GM10266 (cell line): ENCODE measurements around the gene POTEI.
"Not testable (repeated sequence)": the region's sequence is repeated elsewhere in the genome, so short reads cannot be mapped to it uniquely, and the experiment has no call there.

ENCODE experiments used
- DNase-seq: peaks from one replicate; pipeline ENCODE4 v3.0.0; 2012; ENCODE audit errors: extremely low spot score

The POTEI gene

GRCh38 chr2:130509228-130509627 is at the start of gene POTEI:
Gene POTEI, minus strand, starts transcription at chr2:130509328. Its CDS starts 93 bp downstream, at chr2:130509235.
- not testable (repeated sequence) for DNase-seq

- DNase-seq, result not testable (repeated sequence)
These were observed 47.3 kb upstream of the POTEI start for GRCh38 chr2:130556441-130556840.

- DNase-seq, result not testable (repeated sequence)
These were observed 45.0 kb upstream of the POTEI start for GRCh38 chr2:130554178-130554577.

GRCh38 chr2:130549475-130549874 is 40.3 kb upstream of the POTEI start:
- not testable (repeated sequence) for DNase-seq

GRCh38 chr2:130548418-130548817 is 39.3 kb upstream of the POTEI start:
- DNase-seq, result not testable (repeated sequence)

- not testable (repeated sequence) for DNase-seq
These were observed 35.9 kb upstream of the POTEI start for GRCh38 chr2:130544978-130545377.

GRCh38 chr2:130543785-130544528 is 34.8 kb upstream of the POTEI start:
- DNase-seq, result not testable (repeated sequence)

- DNase-seq, result not testable (repeated sequence)
These were observed 33.7 kb upstream of the POTEI start for GRCh38 chr2:130542789-130543188.

- not testable (repeated sequence) for DNase-seq
These were observed 29.1 kb upstream of the POTEI start for GRCh38 chr2:130538271-130538670.

- not testable (repeated sequence) for DNase-seq
These were observed 27.5 kb upstream of the POTEI start for GRCh38 chr2:130536654-130537053.

GRCh38 chr2:130531672-130532071 is 22.5 kb upstream of the POTEI start:
- not testable (repeated sequence) for DNase-seq

- not testable (repeated sequence) for DNase-seq
These were observed 22.1 kb upstream of the POTEI start for GRCh38 chr2:130531225-130531624.

- DNase-seq, result not testable (repeated sequence)
These were observed 21.1 kb upstream of the POTEI start for GRCh38 chr2:130530212-130530611.

- not testable (repeated sequence) for DNase-seq
These were observed 20.4 kb upstream of the POTEI start for GRCh38 chr2:130529545-130529944.

GRCh38 chr2:130527365-130527967 is 18.3 kb upstream of the POTEI start:
- DNase-seq, result not testable (repeated sequence)

- not testable (repeated sequence) for DNase-seq
These were observed 13.3 kb upstream of the POTEI start for GRCh38 chr2:130522390-130522789.

GRCh38 chr2:130520992-130521391 is 11.9 kb upstream of the POTEI start, which contains the start of gene CFC1B:
Gene CFC1B, plus strand, starts transcription at chr2:130521222. Its CDS starts 263 bp downstream, at chr2:130521485.
- DNase-seq, result not testable (repeated sequence)

GRCh38 chr2:130518516-130519106 is 9.5 kb upstream of the POTEI start:
- DNase-seq, result not testable (repeated sequence)

- DNase-seq, result not testable (repeated sequence)
These were observed 2.8 kb upstream of the POTEI start for GRCh38 chr2:130511747-130512451.

GRCh38 chr2:130510807-130511746 is 1.9 kb upstream of the POTEI start:
- DNase-seq, result not testable (repeated sequence)
